ENCODE results near the gene ADIPOQ.
A peak's percentile ranks its signal among the peaks of the same experiment; 100 is the strongest.

The ADIPOQ gene

DNA sequence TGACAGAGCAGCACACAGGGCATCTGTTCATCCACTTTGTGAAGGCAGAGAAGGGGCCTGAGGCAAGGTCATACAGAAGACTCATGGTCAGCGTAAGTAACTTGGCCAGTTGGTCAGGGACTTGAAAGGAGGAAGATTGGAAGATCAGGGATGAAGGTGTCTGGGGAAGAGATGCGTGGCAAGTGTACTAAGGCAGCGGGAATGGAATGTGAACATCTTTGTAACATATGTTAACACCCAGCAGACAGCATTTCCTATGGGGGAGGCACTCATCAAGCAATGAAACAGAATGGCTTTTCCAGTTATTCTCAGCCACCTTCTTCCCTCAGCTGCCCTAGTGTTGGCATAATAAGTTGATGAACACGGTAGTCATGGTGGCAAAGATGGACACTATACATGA, 28.4 kb upstream of the ADIPOQ start:
- H3K4me3 ChIP-seq (replicated peaks; ENCODE audit: insufficient read depth, low read length): no peak overlapping the region
- H3K27me3 ChIP-seq (ENCODE audit: insufficient read depth, poor library complexity, severe bottlenecking): no peaks in the 10 kb centered on the region
- TF ChIP-seq, protein P1, sequence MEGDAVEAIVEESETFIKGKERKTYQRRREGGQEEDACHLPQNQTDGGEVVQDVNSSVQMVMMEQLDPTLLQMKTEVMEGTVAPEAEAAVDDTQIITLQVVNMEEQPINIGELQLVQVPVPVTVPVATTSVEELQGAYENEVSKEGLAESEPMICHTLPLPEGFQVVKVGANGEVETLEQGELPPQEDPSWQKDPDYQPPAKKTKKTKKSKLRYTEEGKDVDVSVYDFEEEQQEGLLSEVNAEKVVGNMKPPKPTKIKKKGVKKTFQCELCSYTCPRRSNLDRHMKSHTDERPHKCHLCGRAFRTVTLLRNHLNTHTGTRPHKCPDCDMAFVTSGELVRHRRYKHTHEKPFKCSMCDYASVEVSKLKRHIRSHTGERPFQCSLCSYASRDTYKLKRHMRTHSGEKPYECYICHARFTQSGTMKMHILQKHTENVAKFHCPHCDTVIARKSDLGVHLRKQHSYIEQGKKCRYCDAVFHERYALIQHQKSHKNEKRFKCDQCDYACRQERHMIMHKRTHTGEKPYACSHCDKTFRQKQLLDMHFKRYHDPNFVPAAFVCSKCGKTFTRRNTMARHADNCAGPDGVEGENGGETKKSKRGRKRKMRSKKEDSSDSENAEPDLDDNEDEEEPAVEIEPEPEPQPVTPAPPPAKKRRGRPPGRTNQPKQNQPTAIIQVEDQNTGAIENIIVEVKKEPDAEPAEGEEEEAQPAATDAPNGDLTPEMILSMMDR (IDR thresholded peaks at IDR 0.05; ENCODE audit: insufficient read depth, low read length): no peak
- TF ChIP-seq GABPA (IDR thresholded peaks at IDR 0.05; ENCODE audit: low read depth): no peak
- TF ChIP-seq POLR2AphosphoS5 (IDR thresholded peaks at IDR 0.05; ENCODE audit: low read depth): no peak
- no peak for TF ChIP-seq SPI1 (IDR thresholded peaks at IDR 0.05; ENCODE audit: borderline replicate concordance, low read depth)
- TF ChIP-seq, protein P2, sequence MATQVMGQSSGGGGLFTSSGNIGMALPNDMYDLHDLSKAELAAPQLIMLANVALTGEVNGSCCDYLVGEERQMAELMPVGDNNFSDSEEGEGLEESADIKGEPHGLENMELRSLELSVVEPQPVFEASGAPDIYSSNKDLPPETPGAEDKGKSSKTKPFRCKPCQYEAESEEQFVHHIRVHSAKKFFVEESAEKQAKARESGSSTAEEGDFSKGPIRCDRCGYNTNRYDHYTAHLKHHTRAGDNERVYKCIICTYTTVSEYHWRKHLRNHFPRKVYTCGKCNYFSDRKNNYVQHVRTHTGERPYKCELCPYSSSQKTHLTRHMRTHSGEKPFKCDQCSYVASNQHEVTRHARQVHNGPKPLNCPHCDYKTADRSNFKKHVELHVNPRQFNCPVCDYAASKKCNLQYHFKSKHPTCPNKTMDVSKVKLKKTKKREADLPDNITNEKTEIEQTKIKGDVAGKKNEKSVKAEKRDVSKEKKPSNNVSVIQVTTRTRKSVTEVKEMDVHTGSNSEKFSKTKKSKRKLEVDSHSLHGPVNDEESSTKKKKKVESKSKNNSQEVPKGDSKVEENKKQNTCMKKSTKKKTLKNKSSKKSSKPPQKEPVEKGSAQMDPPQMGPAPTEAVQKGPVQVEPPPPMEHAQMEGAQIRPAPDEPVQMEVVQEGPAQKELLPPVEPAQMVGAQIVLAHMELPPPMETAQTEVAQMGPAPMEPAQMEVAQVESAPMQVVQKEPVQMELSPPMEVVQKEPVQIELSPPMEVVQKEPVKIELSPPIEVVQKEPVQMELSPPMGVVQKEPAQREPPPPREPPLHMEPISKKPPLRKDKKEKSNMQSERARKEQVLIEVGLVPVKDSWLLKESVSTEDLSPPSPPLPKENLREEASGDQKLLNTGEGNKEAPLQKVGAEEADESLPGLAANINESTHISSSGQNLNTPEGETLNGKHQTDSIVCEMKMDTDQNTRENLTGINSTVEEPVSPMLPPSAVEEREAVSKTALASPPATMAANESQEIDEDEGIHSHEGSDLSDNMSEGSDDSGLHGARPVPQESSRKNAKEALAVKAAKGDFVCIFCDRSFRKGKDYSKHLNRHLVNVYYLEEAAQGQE (IDR thresholded peaks at IDR 0.05; ENCODE audit: insufficient replicate concordance, low read depth): no peak
- no peak for DNase-seq (ENCODE audit: low read depth in 1 of 2, low spot score in 1 of 2)
- no peak overlapping the region for H3K27ac ChIP-seq (replicated peaks)

DNA sequence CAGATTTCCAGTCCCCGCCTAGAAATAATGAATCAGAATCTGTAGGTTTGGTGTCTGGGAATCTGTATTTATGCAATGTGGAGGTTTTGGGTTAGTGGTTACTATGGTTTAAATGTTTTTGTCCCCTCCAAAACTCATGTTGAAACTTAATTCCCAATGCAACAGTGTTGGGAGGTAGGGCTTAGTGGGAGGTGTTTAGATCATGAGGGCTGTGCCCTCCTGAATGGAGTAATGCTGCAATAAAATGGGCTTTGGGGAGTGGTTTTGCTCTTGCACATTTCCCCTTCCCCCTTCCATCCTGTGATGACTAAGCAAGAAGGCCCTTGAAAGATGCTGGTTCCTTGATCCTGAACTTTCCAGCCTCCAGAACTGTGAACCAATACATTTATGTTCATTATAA, 27.1 kb upstream of the ADIPOQ start:
- DNase-seq (ENCODE audit: low read depth in 1 of 2, low spot score in 1 of 2): peak in 1 of 2 experiments; percentile 71
- no peaks in the 10 kb centered on the region for H3K27me3 ChIP-seq (ENCODE audit: insufficient read depth, poor library complexity, severe bottlenecking)
- no peak overlapping the region for H3K27ac ChIP-seq (replicated peaks)
- H3K4me3 ChIP-seq (replicated peaks; ENCODE audit: insufficient read depth, low read length): no peak overlapping the region
- TF ChIP-seq SPI1 (IDR thresholded peaks at IDR 0.05; ENCODE audit: borderline replicate concordance, low read depth) (0 out of 2 replicates have a peak, but pooled peaks have one; percentile 9), GABPA (IDR thresholded peaks at IDR 0.05; ENCODE audit: low read depth) (0 out of 2 replicates have a peak, but pooled peaks have one; percentile 44), POLR2AphosphoS5 (IDR thresholded peaks at IDR 0.05; ENCODE audit: low read depth) (no peak)
- TF ChIP-seq, protein P2 (IDR thresholded peaks at IDR 0.05; ENCODE audit: insufficient replicate concordance, low read depth): no peak
- TF ChIP-seq, protein P1 (IDR thresholded peaks at IDR 0.05; ENCODE audit: insufficient read depth, low read length): no peak

DNA sequence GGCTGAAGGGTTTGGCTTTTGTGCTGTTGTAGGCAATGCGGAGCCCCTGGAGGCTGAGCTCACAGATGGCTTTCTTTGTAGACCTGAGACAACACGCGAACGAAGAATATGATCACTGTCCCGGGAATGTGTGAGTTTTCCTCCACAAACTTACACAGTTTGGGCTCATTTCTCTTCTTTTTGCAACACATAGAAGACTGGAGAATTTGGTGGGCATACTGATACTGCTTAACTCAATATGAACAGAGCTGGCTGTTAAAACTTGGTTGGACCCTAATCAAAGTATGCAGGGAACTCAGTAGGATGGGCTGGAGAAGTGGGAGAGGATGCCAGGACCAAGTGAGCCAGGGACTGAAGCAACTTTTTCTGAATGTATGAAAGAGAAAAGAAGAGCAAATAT, 24.0 kb upstream of the ADIPOQ start:
- Histone ChIP-seq H3K27me3 (ENCODE audit: insufficient read depth, poor library complexity, severe bottlenecking) (no peaks in the 10 kb centered on the region), H3K27ac (replicated peaks) (no peak overlapping the region), H3K4me3 (replicated peaks; ENCODE audit: insufficient read depth, low read length) (no peak overlapping the region)
- DNase-seq (ENCODE audit: low read depth in 1 of 2, low spot score in 1 of 2): no peak
- TF ChIP-seq, protein P2 (IDR thresholded peaks at IDR 0.05; ENCODE audit: insufficient replicate concordance, low read depth): no peak
- TF ChIP-seq GABPA (IDR thresholded peaks at IDR 0.05; ENCODE audit: low read depth): no peak
- TF ChIP-seq POLR2AphosphoS5 (IDR thresholded peaks at IDR 0.05; ENCODE audit: low read depth): no peak
- TF ChIP-seq, protein P1 (IDR thresholded peaks at IDR 0.05; ENCODE audit: insufficient read depth, low read length): no peak
- no peak for TF ChIP-seq SPI1 (IDR thresholded peaks at IDR 0.05; ENCODE audit: borderline replicate concordance, low read depth)

All from HL-60 (cell line).